Measurements from ENCODE around the gene LRRC72. TPM values are rescaled to one million over a fixed set of nuclear protein-coding genes. Genes with fewer than 3 reads are reported as not detected.

LRRC72 gene
- total and polyA plus RNA-seq, 9 of the 15 experiments (the other 6 are each of a cell fraction or from before 2014, with no cell fraction given): 0.10 TPM; not detected in 8

- no peak for TF ChIP-seq POLR2A (conservative IDR thresholded peaks at IDR 0.05)
Observed at GRCh38 chr7:16546921-16547505, 20.4 kb downstream of the LRRC72 start (continued).

DNA sequence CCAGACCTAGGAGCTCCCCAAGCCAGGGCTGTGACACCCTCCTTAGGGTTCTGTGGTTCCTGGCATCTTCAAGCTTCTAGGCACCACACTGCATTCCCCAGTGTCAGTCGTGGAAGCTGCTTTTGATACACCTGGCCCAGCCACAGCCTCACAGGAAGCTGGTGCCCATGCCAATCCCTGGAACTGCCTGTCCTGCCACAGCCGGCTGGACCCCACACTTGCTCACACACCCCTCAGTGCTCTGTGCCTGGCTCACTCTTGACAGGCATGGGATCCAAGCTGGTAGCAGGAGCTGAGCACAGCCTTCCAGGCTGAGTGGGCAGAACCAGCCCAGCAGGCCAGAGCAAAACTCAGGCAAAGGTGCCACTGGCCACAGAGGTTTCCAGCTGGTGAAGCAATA, 21.8 kb downstream of the LRRC72 start:
- Histone ChIP-seq H3K79me2 (ENCODE audit: control insufficient read depth, insufficient read depth, low read length) (no peaks in the 10 kb centered on the region), H4K20me1 (replicated peaks; ENCODE audit: control insufficient read depth, insufficient read depth, low read length) (no peaks in the 10 kb centered on the region), H3K27ac (ENCODE audit: extremely low read depth, low read depth, low read length) (no peak overlapping the region), H3K9ac (ENCODE audit: insufficient read depth in 1 of 2, low read depth in 2 of 2, low read length in 2 of 2) (no peak overlapping the region), H3K27me3 (ENCODE audit: control insufficient read depth in 2 of 2, insufficient read depth in 2 of 2, low read length in 2 of 2) (no peaks in the 10 kb centered on the region), H3K4me3 (no peak overlapping the region), H3K36me3 (ENCODE audit: control insufficient read depth, insufficient read depth, low read length) (no peaks in the 10 kb centered on the region), H3K4me2 (ENCODE audit: insufficient read depth, low read length) (no peak overlapping the region), H2AFZ (ENCODE audit: low read depth, low read length) (no peak overlapping the region), H3K4me1 (replicated peaks in 1 of 2; ENCODE audit: control insufficient read depth in 2 of 2, insufficient read depth in 2 of 2, low read length in 2 of 2) (peaks cover 0 to 5% of the 10 kb centered on the region in 2 experiments; a peak in 1 of 5 replicates), H3K9me3 (replicated peaks; ENCODE audit: control insufficient read depth, insufficient read depth, low read depth, low read length) (no peaks in the 10 kb centered on the region), H3K9me1 (ENCODE audit: control insufficient read depth, insufficient read depth, low read length) (no peaks in the 10 kb centered on the region)
- CTCF ChIA-PET (ENCODE audit: low intra/inter-chr PET ratio): no interaction called here
- in situ Hi-C loops (cut with MboI): no loop called here
- FAIRE-seq (no peak), ATAC-seq (no peak; the same call in 2 of the 3 replicates), DNase-seq (ENCODE audit: extremely low read depth in 1 of 4, low spot score in 3 of 4) (no peak)
- no TSS peak for BruUV-seq (replicated peaks)
- intact Hi-C loops (cut with micrococcal nuclease): no loop called here
- POLR2A ChIA-PET: interaction anchor here (0.8 to 2.0 kb wide), 3 partner anchors 11 to 99 kb away, joined by 3 to 5 read pairs (median 5); no protein-coding TSS in a partner anchor
- WGBS (ENCODE audit: insufficient coverage, low coverage, missing lambda C conversion rate): 42% methylated on average over 2 of the region's 2 CpGs
- TF ChIP-seq, protein P1, sequence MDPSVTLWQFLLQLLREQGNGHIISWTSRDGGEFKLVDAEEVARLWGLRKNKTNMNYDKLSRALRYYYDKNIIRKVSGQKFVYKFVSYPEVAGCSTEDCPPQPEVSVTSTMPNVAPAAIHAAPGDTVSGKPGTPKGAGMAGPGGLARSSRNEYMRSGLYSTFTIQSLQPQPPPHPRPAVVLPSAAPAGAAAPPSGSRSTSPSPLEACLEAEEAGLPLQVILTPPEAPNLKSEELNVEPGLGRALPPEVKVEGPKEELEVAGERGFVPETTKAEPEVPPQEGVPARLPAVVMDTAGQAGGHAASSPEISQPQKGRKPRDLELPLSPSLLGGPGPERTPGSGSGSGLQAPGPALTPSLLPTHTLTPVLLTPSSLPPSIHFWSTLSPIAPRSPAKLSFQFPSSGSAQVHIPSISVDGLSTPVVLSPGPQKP (CRISPR knock-in tag; IDR thresholded peaks at IDR 0.05): no peak
- TF ChIP-seq NFYB (IDR thresholded peaks at IDR 0.05; ENCODE audit: extremely low read depth, insufficient read length) (no peak), TRIM24 (IDR thresholded peaks at IDR 0.05) (no peak), ZNF57 (CRISPR knock-in tag; IDR thresholded peaks at IDR 0.05) (no peak), HDAC3 (IDR thresholded peaks at IDR 0.05; ENCODE audit: borderline replicate concordance, partially characterized antibody) (no peak), SMAD1 (IDR thresholded peaks at IDR 0.05; ENCODE audit: low read depth, low read length, partially characterized antibody) (no peak), POLR2AphosphoS2 (IDR thresholded peaks at IDR 0.05; ENCODE audit: low read length) (no peak), GATAD2B (IDR thresholded peaks at IDR 0.05; ENCODE audit: borderline replicate concordance) (no peak), ELF2 (CRISPR knock-in tag; IDR thresholded peaks at IDR 0.05) (no peak), E2F3 (CRISPR knock-in tag; IDR thresholded peaks at IDR 0.05) (no peak), SMAD2 (IDR thresholded peaks at IDR 0.05; ENCODE audit: low read depth, low read length) (no peak), SRSF9 (IDR thresholded peaks at IDR 0.05; ENCODE audit: borderline replicate concordance, low read depth, low read length) (no peak), TAL1 (IDR thresholded peaks at IDR 0.05) (no peak), SMAD4 (CRISPR knock-in tag; conservative IDR thresholded peaks at IDR 0.05) (no peak), POLR2H (tag; IDR thresholded peaks at IDR 0.05; ENCODE audit: low read depth) (no peak), SRF (CRISPR knock-in tag; IDR thresholded peaks at IDR 0.05) (no peak), HNRNPH1 (optimal IDR thresholded peaks at IDR 0.05; ENCODE audit: low read depth, low read length) (no peak)
- TF ChIP-seq, protein P2, sequence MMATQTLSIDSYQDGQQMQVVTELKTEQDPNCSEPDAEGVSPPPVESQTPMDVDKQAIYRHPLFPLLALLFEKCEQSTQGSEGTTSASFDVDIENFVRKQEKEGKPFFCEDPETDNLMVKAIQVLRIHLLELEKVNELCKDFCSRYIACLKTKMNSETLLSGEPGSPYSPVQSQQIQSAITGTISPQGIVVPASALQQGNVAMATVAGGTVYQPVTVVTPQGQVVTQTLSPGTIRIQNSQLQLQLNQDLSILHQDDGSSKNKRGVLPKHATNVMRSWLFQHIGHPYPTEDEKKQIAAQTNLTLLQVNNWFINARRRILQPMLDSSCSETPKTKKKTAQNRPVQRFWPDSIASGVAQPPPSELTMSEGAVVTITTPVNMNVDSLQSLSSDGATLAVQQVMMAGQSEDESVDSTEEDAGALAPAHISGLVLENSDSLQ (IDR thresholded peaks at IDR 0.05): no peak
- TF ChIP-seq, protein P3, sequence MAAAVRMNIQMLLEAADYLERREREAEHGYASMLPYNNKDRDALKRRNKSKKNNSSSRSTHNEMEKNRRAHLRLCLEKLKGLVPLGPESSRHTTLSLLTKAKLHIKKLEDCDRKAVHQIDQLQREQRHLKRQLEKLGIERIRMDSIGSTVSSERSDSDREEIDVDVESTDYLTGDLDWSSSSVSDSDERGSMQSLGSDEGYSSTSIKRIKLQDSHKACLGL (CRISPR knock-in tag; IDR thresholded peaks at IDR 0.05; ENCODE audit: borderline replicate concordance, poor library complexity, severe bottlenecking): no peak
